IgD-negative memory B cell (primary cell): Measurements from ENCODE around the gene RPS15A. TPM values are rescaled to one million over a fixed set of nuclear protein-coding genes. Genes with fewer than 3 reads are reported as not detected.

Experiments used
- H3K27ac Mint-ChIP-seq, 3 donors: one replicate each; pipeline ENCODE4 v1.8.0; 2020 to 2022; ENCODE audit warnings: mild to moderate bottlenecking in 3 of 3, mixed read lengths in 3 of 3, moderate library complexity in 1 of 3
- H3K27me3 Mint-ChIP-seq: one replicate; pipeline ENCODE4 v1.8.0; 2021; ENCODE audit warnings: mixed read lengths
- H3K36me3 Mint-ChIP-seq: one replicate; pipeline ENCODE4 v1.8.0; 2020; ENCODE audit warnings: mild to moderate bottlenecking, mixed read lengths
- H3K4me1 Mint-ChIP-seq, 3 donors: one replicate each; pipeline ENCODE4 v1.8.0; 2020 to 2022; ENCODE audit warnings: mixed read lengths in 3 of 3, mild to moderate bottlenecking in 1 of 3
- H3K4me3 Mint-ChIP-seq, 4 donors: one replicate each; pipeline ENCODE4 v1.8.0; 2020 to 2022; ENCODE audit warnings: mild to moderate bottlenecking in 4 of 4, mixed read lengths in 4 of 4, moderate library complexity in 3 of 4
- H3K9me3 Mint-ChIP-seq, 3 donors: one replicate each; pipeline ENCODE4 v1.8.0; 2020 to 2021; ENCODE audit warnings: mixed read lengths in 3 of 3, mild to moderate bottlenecking in 1 of 3
- polyA plus RNA-seq: library from polyadenylated mRNA; unstranded; fragments of 300-500 nt; fragmentation: Illumina TruSeq; gene quantifications from one replicate; pipeline ENCODE4 v1.2.3, GENCODE V29; 2021

Gene RPS15A
- polyA plus RNA-seq, 1 donor from 2014 or later: 3,520 TPM

- no peaks in the 10 kb centered on the region for H3K36me3 Mint-ChIP-seq
- H3K27ac Mint-ChIP-seq: peak overlapping the region; percentile 48 to 83 (median 56)
- peak overlapping the region in 2 of 4 donors; percentile 34 to 95 for H3K4me3 Mint-ChIP-seq
- no peaks in the 10 kb centered on the region for H3K27me3 Mint-ChIP-seq
- H3K9me3 Mint-ChIP-seq: no peaks in the 10 kb centered on the region
- H3K4me1 Mint-ChIP-seq: peaks cover 18 to 31% (median 26%) of the 10 kb centered on the region in 3 donors
Observed at GRCh38 chr16:18803569-18804462, 13.7 kb upstream of the RPS15A start.

GRCh38 chr16:18802767-18803343 lies 12.7 kb upstream of the RPS15A start:
- peaks cover 20 to 31% (median 26%) of the 10 kb centered on the region in 3 donors for H3K4me1 Mint-ChIP-seq
- H3K9me3 Mint-ChIP-seq: no peaks in the 10 kb centered on the region
- H3K27ac Mint-ChIP-seq: peak overlapping the region in 2 of 3 donors; percentile 44 to 62
- no peaks in the 10 kb centered on the region for H3K36me3 Mint-ChIP-seq
- peak overlapping the region in 3 of 4 donors; percentile 51 to 95 (median 58) for H3K4me3 Mint-ChIP-seq
- H3K27me3 Mint-ChIP-seq: no peaks in the 10 kb centered on the region

DNA sequence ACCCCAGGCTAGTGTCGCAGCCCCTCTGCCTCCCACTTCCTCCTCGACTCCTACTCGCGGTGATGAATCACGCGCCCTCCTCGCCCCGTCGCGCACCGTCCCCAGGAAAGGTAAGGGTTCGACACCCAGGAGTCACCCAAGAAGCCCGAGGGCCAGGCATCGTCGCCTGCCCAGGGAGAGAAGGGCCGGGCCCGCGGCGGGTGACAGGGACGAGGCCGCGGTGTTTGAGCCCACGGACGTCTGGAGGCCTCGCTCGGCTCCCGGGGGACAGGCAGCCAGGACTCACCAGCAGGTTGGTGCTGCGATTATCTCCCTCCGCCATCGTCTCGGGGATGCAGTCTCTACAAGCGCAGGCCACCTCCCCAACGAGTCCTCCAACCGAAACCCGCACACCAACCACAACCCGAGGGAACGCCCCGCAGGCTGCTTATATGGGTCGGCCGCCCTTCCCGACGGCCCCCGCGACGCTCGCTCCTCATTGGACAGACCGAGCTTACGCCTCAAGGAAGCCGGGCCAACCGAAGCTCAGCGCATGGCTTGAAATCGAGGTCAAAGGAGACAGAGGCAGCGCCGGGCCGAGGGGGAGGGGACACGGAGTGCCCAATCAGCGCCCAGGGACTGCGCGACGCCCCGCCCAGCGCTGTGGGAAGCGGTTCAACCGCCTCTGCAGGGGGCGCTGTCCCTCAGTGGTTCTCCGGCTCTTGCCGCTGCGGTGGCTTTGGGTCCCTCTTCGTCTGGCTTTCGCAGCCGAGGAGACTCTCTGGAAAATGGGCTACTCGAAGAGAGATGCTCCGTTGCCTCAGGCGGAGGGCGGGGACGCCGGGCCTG lies 11.2 kb upstream of the RPS15A start, which contains the start of gene ARL6IP1:
TSS of gene ARL6IP1 (minus strand) at position 405 of the 828 bp plus-strand sequence. CDS start at position 322, 83 bp downstream.
- Mint-ChIP-seq H3K9me3 (no peaks in the 10 kb centered on the region), H3K36me3 (no peaks in the 10 kb centered on the region), H3K27ac (peak within 1 kb of the TSS; percentile 92 to 98 (median 96)), H3K4me3 (peak within 1 kb of the TSS; percentile 93 to 96 (median 94)), H3K4me1 (peaks cover 23 to 35% (median 30%) of the 10 kb centered on the region in 3 donors), H3K27me3 (no peaks in the 10 kb centered on the region)

- peak overlapping the region; percentile 92 to 98 (median 96) for H3K27ac Mint-ChIP-seq
- H3K4me1 Mint-ChIP-seq: peaks cover 23 to 35% (median 31%) of the 10 kb centered on the region in 3 donors
Observed at GRCh38 chr16:18800775-18801144, 10.6 kb upstream of the RPS15A start.

GRCh38 chr16:18800293-18800692 lies 10.2 kb upstream of the RPS15A start:
- Mint-ChIP-seq H3K36me3 (no peaks in the 10 kb centered on the region), H3K4me3 (peak overlapping the region; percentile 93 to 96 (median 94)), H3K27ac (peak overlapping the region; percentile 92 to 98 (median 96)), H3K27me3 (no peaks in the 10 kb centered on the region), H3K4me1 (peaks cover 23 to 35% (median 31%) of the 10 kb centered on the region in 3 donors), H3K9me3 (no peaks in the 10 kb centered on the region)

More at GRCh38 chr16:18800775-18801144, 10.6 kb upstream of the RPS15A start:
- Mint-ChIP-seq H3K27me3 (no peaks in the 10 kb centered on the region), H3K9me3 (no peaks in the 10 kb centered on the region), H3K4me3 (peak overlapping the region; percentile 93 to 96 (median 94)), H3K36me3 (no peaks in the 10 kb centered on the region)

- peaks cover 23 to 35% (median 31%) of the 10 kb centered on the region in 3 donors for H3K4me1 Mint-ChIP-seq
- H3K4me3 Mint-ChIP-seq: peak overlapping the region; percentile 93 to 96 (median 94)
- peak overlapping the region in 2 of 3 donors; percentile 92 to 96 for H3K27ac Mint-ChIP-seq
- no peaks in the 10 kb centered on the region for H3K9me3 Mint-ChIP-seq
- no peaks in the 10 kb centered on the region for H3K27me3 Mint-ChIP-seq
- no peaks in the 10 kb centered on the region for H3K36me3 Mint-ChIP-seq
Observed at GRCh38 chr16:18799500-18799899, 9.4 kb upstream of the RPS15A start.

DNA sequence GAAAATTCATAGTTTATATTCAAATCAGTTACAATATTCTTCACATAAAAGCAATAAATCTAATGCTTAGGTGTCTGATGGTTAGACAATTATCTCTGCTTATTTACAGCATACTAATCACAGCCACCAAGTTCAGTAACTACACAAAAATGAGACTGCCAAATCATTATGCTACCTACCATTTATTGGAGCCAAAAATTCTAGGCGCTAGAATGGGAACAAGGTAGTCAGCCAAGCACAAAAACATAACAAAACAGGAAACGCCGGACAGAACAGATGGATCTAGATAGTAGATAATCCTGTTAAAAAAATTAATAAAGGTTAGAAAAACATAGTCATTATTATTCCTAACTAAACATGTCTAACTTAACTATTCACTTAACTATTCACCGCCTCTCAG lies 7.6 kb upstream of the RPS15A start:
- peaks cover 4% of the 10 kb centered on the region for H3K36me3 Mint-ChIP-seq
- H3K27ac Mint-ChIP-seq: no peak overlapping the region
- H3K4me3 Mint-ChIP-seq: peak overlapping the region in 1 of 4 donors; percentile 72
- H3K4me1 Mint-ChIP-seq: peaks cover 20 to 30% (median 28%) of the 10 kb centered on the region in 3 donors
- H3K9me3 Mint-ChIP-seq: no peaks in the 10 kb centered on the region
- H3K27me3 Mint-ChIP-seq: no peaks in the 10 kb centered on the region

GRCh38 chr16:18796377-18796776 lies 6.2 kb upstream of the RPS15A start:
- no peaks in the 10 kb centered on the region for H3K9me3 Mint-ChIP-seq
- peak overlapping the region in 1 of 4 donors; percentile 61 for H3K4me3 Mint-ChIP-seq
- no peak overlapping the region for H3K27ac Mint-ChIP-seq
- H3K27me3 Mint-ChIP-seq: no peaks in the 10 kb centered on the region
- peaks cover 4% of the 10 kb centered on the region for H3K36me3 Mint-ChIP-seq
- peaks cover 20 to 24% (median 23%) of the 10 kb centered on the region in 3 donors for H3K4me1 Mint-ChIP-seq

DNA sequence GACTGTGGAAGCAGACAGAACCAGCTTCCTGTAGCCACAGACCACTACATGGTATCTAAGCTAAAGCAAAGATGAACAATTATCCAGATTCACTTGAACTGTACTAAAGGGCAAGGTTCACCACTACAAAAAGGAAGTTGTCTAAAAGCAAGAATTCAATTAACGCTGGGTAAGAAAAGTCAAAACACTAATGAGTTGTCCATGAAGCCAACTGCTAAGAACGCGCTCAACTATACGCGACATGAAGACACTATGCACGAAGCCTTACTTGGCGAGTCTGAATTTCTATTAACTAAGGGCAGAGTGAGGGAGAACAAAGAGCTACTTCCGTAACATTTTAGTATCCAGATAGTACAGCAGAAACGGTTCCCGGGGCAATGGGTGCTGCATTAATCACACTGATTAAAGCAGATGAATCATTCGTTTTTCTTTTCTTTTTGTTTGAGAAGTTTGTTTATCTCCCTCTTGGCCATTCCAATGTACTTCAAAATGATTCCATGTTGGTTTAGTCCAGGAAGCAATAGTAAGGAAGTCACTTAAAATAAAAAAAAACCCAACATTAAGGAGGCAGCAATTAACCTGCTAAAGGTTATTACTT lies 2.8 kb upstream of the RPS15A start:
- H3K27ac Mint-ChIP-seq: peak overlapping the region in 1 of 3 donors; percentile 4
- H3K4me3 Mint-ChIP-seq: peak overlapping the region in 2 of 4 donors; percentile 35 to 63
- peaks cover 0 to 2% (median 0%) of the 10 kb centered on the region in 3 donors for H3K9me3 Mint-ChIP-seq
- peaks cover 18 to 26% (median 25%) of the 10 kb centered on the region in 3 donors for H3K4me1 Mint-ChIP-seq
- H3K27me3 Mint-ChIP-seq: peaks cover 2% of the 10 kb centered on the region
- peaks cover 9% of the 10 kb centered on the region for H3K36me3 Mint-ChIP-seq

- Mint-ChIP-seq H3K4me1 (peaks cover 31 to 43% (median 33%) of the 10 kb centered on the region in 3 donors), H3K9me3 (peaks cover 0 to 2% (median 0%) of the 10 kb centered on the region in 3 donors), H3K36me3 (peaks cover 9% of the 10 kb centered on the region)
Observed at GRCh38 chr16:18789515-18789849, 652 bp downstream of the RPS15A start.

DNA sequence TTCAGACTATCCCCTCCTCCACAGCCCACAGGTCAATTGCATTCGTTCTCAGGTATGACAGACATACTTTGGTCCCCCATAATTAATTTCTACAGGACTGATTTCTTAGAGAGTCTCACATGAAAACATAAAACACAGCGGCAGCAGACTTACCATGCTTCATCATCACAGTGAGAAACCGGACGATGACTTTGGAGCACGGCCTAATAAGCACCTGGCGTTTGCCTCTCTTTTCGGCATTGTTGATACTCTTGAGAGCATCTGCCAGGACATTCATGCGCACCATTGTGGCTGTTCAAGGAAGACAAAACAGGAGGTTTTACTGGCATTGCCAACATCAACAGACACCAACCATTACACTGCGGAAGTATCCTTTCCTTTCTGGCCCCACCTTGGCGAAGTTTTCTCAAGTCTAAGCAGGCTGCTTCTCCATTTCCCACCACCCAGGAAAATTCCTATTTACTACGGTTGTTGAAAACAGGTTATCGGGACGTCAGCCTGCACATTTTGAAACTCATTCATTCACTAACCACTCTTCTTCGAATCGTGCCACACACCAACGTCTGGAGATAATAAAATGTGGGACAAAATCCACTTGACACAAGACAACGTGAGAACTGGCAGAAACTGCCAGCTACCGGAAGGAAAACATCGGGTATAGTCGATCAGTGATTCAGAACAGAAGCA lies 1.2 kb downstream of the RPS15A start:
- H3K4me3 Mint-ChIP-seq: peak overlapping the region; percentile 95 to 98 (median 98)
- H3K4me1 Mint-ChIP-seq: peaks cover 31 to 43% (median 33%) of the 10 kb centered on the region in 3 donors
- peaks cover 12% of the 10 kb centered on the region for H3K36me3 Mint-ChIP-seq
- H3K27ac Mint-ChIP-seq: peak overlapping the region; percentile 79 to 96 (median 95)
- H3K27me3 Mint-ChIP-seq: peaks cover 2% of the 10 kb centered on the region
- H3K9me3 Mint-ChIP-seq: peaks cover 0 to 2% (median 0%) of the 10 kb centered on the region in 3 donors

More at GRCh38 chr16:18789515-18789849, 652 bp downstream of the RPS15A start:
- H3K4me3 Mint-ChIP-seq: peak overlapping the region; percentile 95 to 98 (median 98)
- H3K27ac Mint-ChIP-seq: peak overlapping the region; percentile 79 to 96 (median 95)
- H3K27me3 Mint-ChIP-seq: peaks cover 2% of the 10 kb centered on the region

GRCh38 chr16:18784917-18785623 lies 5.1 kb downstream of the RPS15A start:
- Mint-ChIP-seq H3K27me3 (peaks cover under 1% of the 10 kb centered on the region), H3K4me1 (peaks cover 29 to 45% (median 29%) of the 10 kb centered on the region in 3 donors), H3K36me3 (peaks cover 5% of the 10 kb centered on the region), H3K27ac (peak overlapping the region in 1 of 3 donors; percentile 23), H3K9me3 (no peaks in the 10 kb centered on the region), H3K4me3 (peak overlapping the region; percentile 12 to 97 (median 39))
